Mucosa of descending colon (tissue), 3 donors: ENCODE results near the gene FAM110D. TPM values are rescaled to one million over a fixed set of nuclear protein-coding genes. Genes with fewer than 3 reads are reported as not detected.

ENCODE experiments used
- ATAC-seq: fragments of 200-7000 bp; cut with Tn5 transposase; one replicate; pipeline ENCODE4 v1.9.1; 2020; ENCODE audit warnings: mild to moderate bottlenecking, moderate library complexity
- DNase-seq, 3 donors: peaks; one replicate each; pipeline ENCODE4 v3.0.0-alpha.2; 2020
- H3K36me3 ChIP-seq: fragments of 200-600 bp; one replicate; pipeline ENCODE4 v1.8.0; 2021; ENCODE audit warnings: low read depth, mild to moderate bottlenecking
- H3K4me1 ChIP-seq: fragments of 200-600 bp; one replicate; pipeline ENCODE4 v1.8.0; 2021; ENCODE audit warnings: low read depth, mild to moderate bottlenecking
- H3K4me3 ChIP-seq: fragments of 200-600 bp; one replicate; pipeline ENCODE4 v1.8.0; 2021; ENCODE audit warnings: mild to moderate bottlenecking
- H3K9me3 ChIP-seq: fragments of 200-600 bp; one replicate; pipeline ENCODE4 v1.8.0; 2021; ENCODE audit warnings: mild to moderate bottlenecking
- CTCF ChIP-seq: fragments of 200-600 bp; IDR thresholded peaks from one replicate; pipeline ENCODE4 v1.8.0; 2022; ENCODE audit warnings: antibody characterized with exemption, mild to moderate bottlenecking
- intact Hi-C, 2 donors: fragments of 100-400 bp; cut with DNase I in 1 of 2; cut with micrococcal nuclease in 1 of 2; formaldehyde crosslinking; loops; one replicate each; pipeline versions ENCODE4 v1.11.0 to v1.11.1; 2022; cut with DNase I, micrococcal nuclease
- total RNA-seq, 3 donors: library from RNA; stranded (reverse); fragmentation: NEBNext Ultra II Directional in 2 of 3; extraction: Animal tissue kit (Norgen Biotek cat#: 25700) in 2 of 3; gene quantifications; one replicate each; pipeline versions ENCODE4 v1.2.1 to v1.2.4, GENCODE V29; 2021 to 2023
- donor health status: DM: no; HTN: no; CAD: no; lungs with moderate emphysema.
- donor health status: DM: no; HTN: no; CAD: no.
- donor health status: DM: no; HTN: yes; CAD: no.

FAM110D gene
- total RNA-seq, 3 donors from 2014 or later: 0.78 to 1.5 (median 1.5) TPM

GRCh38 chr1:26134466-26134865, 24.4 kb upstream of the FAM110D start:
- intact Hi-C loops: no loop called here
- no peak for TF ChIP-seq CTCF
- ATAC-seq (no peak), DNase-seq (no peak)
- H3K9me3 ChIP-seq: no peaks in the 10 kb centered on the region
- no peaks in the 10 kb centered on the region for H3K4me1 ChIP-seq
- H3K36me3 ChIP-seq: no peaks in the 10 kb centered on the region
- no peak overlapping the region for H3K4me3 ChIP-seq

GRCh38 chr1:26138974-26139558, 19.8 kb upstream of the FAM110D start:
- no peak for TF ChIP-seq CTCF
- DNase-seq (no peak), ATAC-seq (no peak)
- no peaks in the 10 kb centered on the region for H3K4me1 ChIP-seq
- no peak overlapping the region for H3K4me3 ChIP-seq
- intact Hi-C loops: no loop called here
- no peaks in the 10 kb centered on the region for H3K36me3 ChIP-seq
- no peaks in the 10 kb centered on the region for H3K9me3 ChIP-seq

- Histone ChIP-seq H3K9me3 (no peaks in the 10 kb centered on the region), H3K4me3 (no peak overlapping the region), H3K4me1 (no peaks in the 10 kb centered on the region), H3K36me3 (no peaks in the 10 kb centered on the region)
- TF ChIP-seq CTCF: no peak
- no peak for DNase-seq
- no peak for ATAC-seq
- intact Hi-C loops: loop anchor here in 1 of 2 donors (10.0 kb wide), 1 partner anchor 107 kb away; no protein-coding TSS in a partner anchor
These were observed 16.7 kb upstream of the FAM110D start for GRCh38 chr1:26142159-26142558.

GRCh38 chr1:26145041-26145959, 13.6 kb upstream of the FAM110D start:
- peak in 2 of 3 donors; percentile 75 to 94 for DNase-seq
- Histone ChIP-seq H3K9me3 (no peaks in the 10 kb centered on the region), H3K4me1 (no peaks in the 10 kb centered on the region), H3K4me3 (no peak overlapping the region), H3K36me3 (no peaks in the 10 kb centered on the region)
- TF ChIP-seq CTCF: peak; percentile 47
- peak; percentile 97 for ATAC-seq
- intact Hi-C loops: loop anchor here (2.0 to 10.0 kb wide), 3 partner anchors 38 to 110 kb away; no protein-coding TSS in a partner anchor

GRCh38 chr1:26145960-26146294, 13.0 kb upstream of the FAM110D start:
- Histone ChIP-seq H3K4me1 (no peaks in the 10 kb centered on the region), H3K4me3 (no peak overlapping the region), H3K36me3 (no peaks in the 10 kb centered on the region), H3K9me3 (no peaks in the 10 kb centered on the region)
- ATAC-seq: no peak
- no peak for TF ChIP-seq CTCF
- intact Hi-C loops: loop anchor here (2.0 to 10.0 kb wide), 3 partner anchors 39 to 111 kb away; no protein-coding TSS in a partner anchor
- no peak for DNase-seq
